ENCODE measurements around the gene GAB2.
"Not testable (repeated sequence)": the region's sequence is repeated elsewhere in the genome, so short reads cannot be mapped to it uniquely, and the experiment has no call there.

The GAB2 gene

GRCh38 chr11:78313181-78313795, 104.3 kb downstream of the GAB2 start:
- DNase-seq (ENCODE audit: low spot score), result no peak

- DNase-seq (ENCODE audit: low spot score), result no peak
Measured at GRCh38 chr11:78312712-78313111, 104.9 kb downstream of the GAB2 start.

- no peak for DNase-seq (ENCODE audit: low spot score)
Measured at GRCh38 chr11:78311702-78312371, 105.8 kb downstream of the GAB2 start.

GRCh38 chr11:78310500-78310909, 107.1 kb downstream of the GAB2 start:
- no peak for DNase-seq (ENCODE audit: low spot score)

- no peak for DNase-seq (ENCODE audit: low spot score)
Measured at GRCh38 chr11:78304201-78304600, 113.4 kb downstream of the GAB2 start.

GRCh38 chr11:78300108-78300839, 117.3 kb downstream of the GAB2 start:
- no peak for DNase-seq (ENCODE audit: low spot score)

- no peak for DNase-seq (ENCODE audit: low spot score)
Measured at GRCh38 chr11:78299000-78299710, 118.5 kb downstream of the GAB2 start.

GRCh38 chr11:78298291-78298771, 119.3 kb downstream of the GAB2 start:
- no peak for DNase-seq (ENCODE audit: low spot score)

GRCh38 chr11:78295991-78296930, 121.4 kb downstream of the GAB2 start:
- DNase-seq (ENCODE audit: low spot score), result no peak

GRCh38 chr11:78295347-78295746, 122.3 kb downstream of the GAB2 start:
- DNase-seq (ENCODE audit: low spot score), result no peak

- not testable (repeated sequence) for DNase-seq (ENCODE audit: low spot score)
Measured at GRCh38 chr11:78294100-78294499, 123.5 kb downstream of the GAB2 start.

GRCh38 chr11:78293536-78293935, 124.1 kb downstream of the GAB2 start:
- no peak for DNase-seq (ENCODE audit: low spot score)

GRCh38 chr11:78292109-78292803, 125.4 kb downstream of the GAB2 start:
- DNase-seq (ENCODE audit: low spot score), result no peak

GRCh38 chr11:78291503-78292108, 126.0 kb downstream of the GAB2 start:
- DNase-seq (ENCODE audit: low spot score), result no peak

- DNase-seq (ENCODE audit: low spot score), result no peak
Measured at GRCh38 chr11:78290293-78291176, 127.1 kb downstream of the GAB2 start.

- DNase-seq (ENCODE audit: low spot score), result no peak
Measured at GRCh38 chr11:78289552-78290292, 127.9 kb downstream of the GAB2 start.

- no peak for DNase-seq (ENCODE audit: low spot score)
Measured at GRCh38 chr11:78284260-78284659, 133.4 kb downstream of the GAB2 start.

GRCh38 chr11:78282821-78283220, 134.8 kb downstream of the GAB2 start:
- DNase-seq (ENCODE audit: low spot score), result no peak
